Transverse colon (tissue), 4 donors: Measurements from ENCODE around the gene ETHE1.

Experiments used
- CTCF ChIP-seq, 5 experiments: fragments of 200-600 bp in 3 of 5; fragments of 450-650 bp in 2 of 5; sonication (generic) in 3 of 5; IDR thresholded peaks; 1 replicate in 2 of 5; 2 replicates in 3 of 5; pipeline ENCODE4 v1.5.1; 2016 to 2017; ENCODE audit warnings: antibody characterized with exemption in 5 of 5, inconsistent platforms in 3 of 5, mild to moderate bottlenecking in 2 of 5, moderate library complexity in 1 of 5
- EP300 ChIP-seq: sonication (generic); formaldehyde crosslinking; IDR thresholded peaks from one replicate; pipeline ENCODE4 v1.6.1; 2017; ENCODE audit warnings: antibody characterized with exemption, low read depth
- POLR2A ChIP-seq: fragments of 450-650 bp; IDR thresholded peaks from one replicate; pipeline ENCODE4 v1.6.1; 2016; ENCODE audit warnings: antibody characterized with exemption, mild to moderate bottlenecking, moderate library complexity
- POLR2AphosphoS5 ChIP-seq, 3 donors: sonication (generic); formaldehyde crosslinking; IDR thresholded peaks; one replicate each; pipeline ENCODE4 v1.6.1; 2016; ENCODE audit warnings: antibody characterized with exemption in 3 of 3

- TF ChIP-seq POLR2A, result no peak
- no peak for TF ChIP-seq CTCF (IDR thresholded peaks at IDR 0.05)
- TF ChIP-seq POLR2AphosphoS5 (IDR thresholded peaks at IDR 0.05), result no peak
- TF ChIP-seq EP300, result no peak
These were observed 61.4 kb downstream of the ETHE1 start, which contains the start of gene LYPD3 for GRCh38 chr19:43465468-43466120.
